ENCODE results near the gene CDH23.

CDH23 gene

DNA sequence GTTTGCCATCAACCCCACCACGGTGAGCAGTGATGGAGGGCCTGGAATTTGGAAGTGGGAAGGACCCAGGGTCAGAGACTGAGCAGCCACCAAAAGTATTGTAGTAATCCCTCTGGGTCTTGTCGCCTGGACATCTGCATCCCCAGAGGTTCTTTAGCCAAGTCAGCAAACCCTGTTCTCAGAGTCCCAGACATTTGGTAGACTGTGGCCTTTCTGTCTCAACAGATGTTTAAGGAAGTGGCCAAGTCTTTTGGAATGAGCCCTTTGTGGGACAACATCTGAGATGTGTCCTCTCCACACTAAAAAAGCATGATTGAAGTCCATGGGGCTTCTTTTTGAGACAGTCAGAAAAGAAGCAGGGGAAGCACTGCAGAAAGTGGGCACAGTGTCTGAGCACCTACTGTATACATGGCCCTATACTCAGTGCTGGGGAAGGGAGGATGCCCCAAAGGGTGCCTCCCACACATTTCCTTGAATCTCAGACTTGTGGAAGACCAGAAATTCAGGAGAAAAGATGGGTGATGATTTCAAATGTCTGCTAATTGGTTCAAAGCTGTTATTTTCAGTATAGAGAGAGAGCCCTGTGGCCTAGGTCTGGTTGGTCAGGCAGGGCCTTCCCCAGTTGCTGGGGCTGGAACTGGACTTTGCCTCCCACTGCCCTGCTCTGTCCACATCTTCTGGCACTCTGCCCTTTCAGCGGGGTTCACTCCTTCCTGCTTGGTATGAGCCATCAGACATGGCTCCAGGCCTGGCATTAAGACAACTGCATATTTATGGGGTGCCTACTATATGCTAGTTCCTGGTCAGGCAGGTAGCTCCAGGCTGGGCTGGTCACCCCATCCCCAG is 403.1 kb downstream of the CDH23 start:
- TF ChIP-seq SUZ12 (IDR thresholded peaks at IDR 0.05; ENCODE audit: extremely low read depth, insufficient read depth, insufficient read length), result no peak
- no peak for TF ChIP-seq YY1 (IDR thresholded peaks at IDR 0.05; ENCODE audit: insufficient read depth, insufficient read length)
- no peak for TF ChIP-seq ZNF274 (IDR thresholded peaks at IDR 0.05; ENCODE audit: low read depth, low read length)
- peaks cover 3% of the 10 kb centered on the region for H3K27me3 ChIP-seq (ENCODE audit: insufficient read depth, insufficient read length)
- H3K4me1 ChIP-seq (ENCODE audit: insufficient read depth, insufficient read length), result no peaks in the 10 kb centered on the region
- H3K9ac ChIP-seq (ENCODE audit: insufficient read length, low read depth), result no peak overlapping the region
- no peak for DNase-seq (ENCODE audit: low read depth, low spot score)
- H3K4me3 ChIP-seq (ENCODE audit: insufficient read length, low read depth), result no peak overlapping the region
- H3K9me3 ChIP-seq (ENCODE audit: insufficient read depth, low read length), result no peaks in the 10 kb centered on the region
- H3K36me3 ChIP-seq (ENCODE audit: insufficient read depth, insufficient read length, low read length), result no peaks in the 10 kb centered on the region

DNA sequence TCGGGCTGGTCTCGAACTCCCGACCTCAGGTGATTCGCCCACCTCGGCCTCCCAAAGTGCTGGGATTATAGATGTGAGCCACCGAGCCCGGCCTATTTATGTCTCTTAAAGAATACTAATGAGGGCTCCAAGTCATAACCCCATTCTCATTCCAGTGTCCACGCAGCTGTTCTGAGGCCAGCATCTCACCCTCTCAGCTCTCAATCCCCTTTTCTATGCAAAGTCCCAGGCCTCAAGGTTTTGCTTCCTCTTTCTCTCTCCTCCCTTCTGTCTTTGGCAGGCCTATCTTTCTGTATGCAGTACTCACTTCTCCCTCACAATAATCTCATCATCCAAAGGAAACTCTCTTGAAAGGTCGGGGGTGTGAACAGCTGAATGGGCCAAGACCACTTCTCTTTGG is 404.6 kb downstream of the CDH23 start:
- TF ChIP-seq ZNF274 (IDR thresholded peaks at IDR 0.05; ENCODE audit: low read depth, low read length) (no peak), SUZ12 (IDR thresholded peaks at IDR 0.05; ENCODE audit: extremely low read depth, insufficient read depth, insufficient read length) (no peak), YY1 (IDR thresholded peaks at IDR 0.05; ENCODE audit: insufficient read depth, insufficient read length) (no peak)
- Histone ChIP-seq H3K4me3 (ENCODE audit: insufficient read length, low read depth) (no peak overlapping the region), H3K9ac (ENCODE audit: insufficient read length, low read depth) (no peak overlapping the region), H3K36me3 (ENCODE audit: insufficient read depth, insufficient read length, low read length) (no peaks in the 10 kb centered on the region), H3K27me3 (ENCODE audit: insufficient read depth, insufficient read length) (peaks cover 4% of the 10 kb centered on the region), H3K9me3 (ENCODE audit: insufficient read depth, low read length) (no peaks in the 10 kb centered on the region), H3K4me1 (ENCODE audit: insufficient read depth, insufficient read length) (no peaks in the 10 kb centered on the region)
- no peak for DNase-seq (ENCODE audit: low read depth, low spot score)

DNA sequence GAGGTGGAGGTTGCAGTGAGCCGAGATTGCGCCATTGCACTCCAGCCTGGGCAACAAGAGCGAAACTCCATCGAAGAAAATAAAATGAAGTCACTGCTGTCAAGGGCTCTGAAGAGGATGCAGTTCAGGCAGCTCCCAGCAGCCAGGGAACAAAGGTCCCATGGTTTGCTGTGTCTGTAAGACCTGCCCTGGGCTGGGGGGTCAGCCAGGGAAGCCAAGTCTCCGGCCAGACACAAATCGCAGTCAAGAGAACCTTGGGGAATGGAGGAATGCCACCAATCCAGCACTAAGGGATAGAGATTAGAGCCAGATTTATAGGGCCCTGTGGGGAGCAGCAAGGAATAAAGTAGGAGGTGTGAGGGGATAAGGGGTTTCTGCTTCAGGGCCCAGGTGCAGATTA is 405.5 kb downstream of the CDH23 start:
- H3K27me3 ChIP-seq (ENCODE audit: insufficient read depth, insufficient read length), result peaks cover 4% of the 10 kb centered on the region
- TF ChIP-seq ZNF274 (IDR thresholded peaks at IDR 0.05; ENCODE audit: low read depth, low read length) (no peak), YY1 (IDR thresholded peaks at IDR 0.05; ENCODE audit: insufficient read depth, insufficient read length) (no peak)

DNA sequence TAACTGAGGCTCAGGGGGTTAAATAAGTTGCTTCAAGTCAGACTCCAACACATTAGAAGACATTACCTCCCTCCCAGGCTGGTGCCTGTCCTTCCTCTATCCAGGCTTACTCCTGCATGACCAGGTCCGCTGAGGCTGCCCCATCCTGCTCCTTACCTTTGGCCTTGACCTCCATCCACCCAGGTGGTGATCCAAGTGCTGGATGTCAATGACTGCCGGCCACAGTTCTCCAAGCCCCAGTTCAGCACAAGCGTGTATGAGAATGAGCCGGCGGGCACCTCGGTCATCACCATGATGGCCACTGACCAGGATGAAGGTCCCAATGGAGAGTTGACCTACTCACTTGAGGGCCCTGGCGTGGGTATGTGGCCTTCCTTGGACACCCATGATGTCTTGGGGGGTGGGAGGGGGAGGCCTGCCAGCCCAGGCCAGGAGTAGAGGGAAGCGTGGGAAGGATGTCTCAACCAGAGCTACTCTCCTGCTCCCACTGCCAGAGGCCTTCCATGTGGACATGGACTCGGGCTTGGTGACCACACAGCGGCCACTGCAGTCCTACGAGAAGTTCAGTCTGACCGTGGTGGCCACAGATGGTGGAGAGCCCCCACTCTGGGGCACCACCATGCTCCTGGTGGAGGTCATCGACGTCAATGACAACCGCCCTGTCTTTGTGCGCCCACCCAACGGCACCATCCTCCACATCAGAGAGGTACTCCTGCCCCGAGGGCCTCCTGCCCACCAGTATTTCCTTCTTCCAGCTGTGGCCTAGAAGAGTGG is 406.2 kb downstream of the CDH23 start:
- Histone ChIP-seq H3K9me3 (ENCODE audit: insufficient read depth, low read length) (no peaks in the 10 kb centered on the region), H3K4me1 (ENCODE audit: insufficient read depth, insufficient read length) (no peaks in the 10 kb centered on the region), H3K36me3 (ENCODE audit: insufficient read depth, insufficient read length, low read length) (no peaks in the 10 kb centered on the region), H3K27me3 (ENCODE audit: insufficient read depth, insufficient read length) (peaks cover 4% of the 10 kb centered on the region), H3K4me3 (ENCODE audit: insufficient read length, low read depth) (no peak overlapping the region), H3K9ac (ENCODE audit: insufficient read length, low read depth) (no peak overlapping the region)
- DNase-seq (ENCODE audit: low read depth, low spot score), result no peak
- TF ChIP-seq YY1 (IDR thresholded peaks at IDR 0.05; ENCODE audit: insufficient read depth, insufficient read length), result no peak
- no peak for TF ChIP-seq ZNF274 (IDR thresholded peaks at IDR 0.05; ENCODE audit: low read depth, low read length)
- no peak for TF ChIP-seq SUZ12 (IDR thresholded peaks at IDR 0.05; ENCODE audit: extremely low read depth, insufficient read depth, insufficient read length)

More for the DNA sequence above, 405.5 kb downstream of the CDH23 start:
- Histone ChIP-seq H3K4me1 (ENCODE audit: insufficient read depth, insufficient read length) (no peaks in the 10 kb centered on the region), H3K36me3 (ENCODE audit: insufficient read depth, insufficient read length, low read length) (no peaks in the 10 kb centered on the region), H3K9me3 (ENCODE audit: insufficient read depth, low read length) (no peaks in the 10 kb centered on the region), H3K9ac (ENCODE audit: insufficient read length, low read depth) (no peak overlapping the region), H3K4me3 (ENCODE audit: insufficient read length, low read depth) (no peak overlapping the region)
- DNase-seq (ENCODE audit: low read depth, low spot score), result no peak

DNA sequence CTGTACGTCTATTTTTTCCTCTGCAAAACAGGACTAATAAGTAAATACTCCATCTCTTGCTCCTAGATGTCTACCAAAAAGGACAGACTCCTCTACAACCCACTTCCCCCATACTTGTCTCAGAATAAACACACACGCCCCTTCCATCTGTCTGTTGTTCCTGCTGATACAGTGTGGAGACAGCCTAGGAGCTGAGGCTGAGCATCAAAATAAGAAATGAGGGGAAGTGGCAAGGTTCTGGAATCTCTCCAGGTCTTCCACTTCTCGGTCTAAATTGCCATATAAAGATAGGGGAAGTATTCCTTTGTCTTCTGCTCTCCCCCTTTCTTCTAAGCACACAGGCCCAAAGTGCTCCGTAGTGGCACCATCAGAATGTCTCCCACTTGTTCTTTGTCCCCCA is 407.4 kb downstream of the CDH23 start:
- H3K9ac ChIP-seq (ENCODE audit: insufficient read length, low read depth), result no peak overlapping the region
- no peak for DNase-seq (ENCODE audit: low read depth, low spot score)
- TF ChIP-seq YY1 (IDR thresholded peaks at IDR 0.05; ENCODE audit: insufficient read depth, insufficient read length) (no peak), ZNF274 (IDR thresholded peaks at IDR 0.05; ENCODE audit: low read depth, low read length) (no peak)

DNA sequence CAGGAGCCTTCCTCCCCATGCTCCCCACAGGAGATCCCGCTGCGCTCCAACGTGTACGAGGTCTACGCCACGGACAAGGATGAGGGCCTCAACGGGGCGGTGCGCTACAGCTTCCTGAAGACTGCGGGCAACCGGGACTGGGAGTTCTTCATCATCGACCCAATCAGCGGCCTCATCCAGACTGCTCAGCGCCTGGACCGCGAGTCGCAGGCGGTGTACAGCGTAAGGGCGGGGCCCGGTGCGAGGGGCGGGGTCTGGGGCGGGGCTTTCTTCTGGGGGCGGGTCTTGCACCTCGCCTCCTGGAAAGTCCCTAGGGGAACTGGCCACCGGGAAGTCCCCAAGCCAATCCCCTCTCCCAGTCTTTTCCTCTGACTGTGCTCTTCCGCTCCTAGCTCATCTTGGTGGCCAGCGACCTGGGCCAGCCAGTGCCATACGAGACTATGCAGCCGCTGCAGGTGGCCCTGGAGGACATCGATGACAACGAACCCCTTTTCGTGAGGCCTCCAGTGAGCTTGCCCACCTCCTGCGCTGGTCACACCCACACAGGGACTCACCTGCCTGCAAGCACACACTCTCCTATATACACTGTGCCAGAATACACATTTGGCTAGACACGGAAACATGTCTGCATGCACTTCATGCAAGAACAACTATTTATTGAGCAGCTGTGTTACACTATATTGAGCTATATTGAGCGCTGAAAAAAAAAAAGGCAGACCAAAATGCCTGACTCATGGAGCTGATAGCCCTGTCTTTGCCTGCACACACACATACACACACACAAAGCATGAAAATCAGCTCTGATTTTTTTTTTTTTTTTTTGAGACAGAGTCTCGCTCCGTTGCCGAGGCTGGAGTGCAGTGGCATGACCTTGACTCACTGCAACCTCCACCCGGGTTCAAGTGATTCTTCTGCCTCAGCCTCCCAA is 409.3 kb downstream of the CDH23 start:
- DNase-seq (ENCODE audit: low read depth, low spot score), result no peak
- Histone ChIP-seq H3K4me3 (ENCODE audit: insufficient read length, low read depth) (no peak overlapping the region), H3K9me3 (ENCODE audit: insufficient read depth, low read length) (no peaks in the 10 kb centered on the region)

More for the DNA sequence above, 407.4 kb downstream of the CDH23 start:
- peaks cover 4% of the 10 kb centered on the region for H3K27me3 ChIP-seq (ENCODE audit: insufficient read depth, insufficient read length)
- no peaks in the 10 kb centered on the region for H3K4me1 ChIP-seq (ENCODE audit: insufficient read depth, insufficient read length)
- H3K9me3 ChIP-seq (ENCODE audit: insufficient read depth, low read length), result no peaks in the 10 kb centered on the region
- no peaks in the 10 kb centered on the region for H3K36me3 ChIP-seq (ENCODE audit: insufficient read depth, insufficient read length, low read length)
- no peak overlapping the region for H3K4me3 ChIP-seq (ENCODE audit: insufficient read length, low read depth)

More for the DNA sequence above, 409.3 kb downstream of the CDH23 start:
- no peak overlapping the region for H3K9ac ChIP-seq (ENCODE audit: insufficient read length, low read depth)
- H3K36me3 ChIP-seq (ENCODE audit: insufficient read depth, insufficient read length, low read length), result no peaks in the 10 kb centered on the region
- TF ChIP-seq SUZ12 (IDR thresholded peaks at IDR 0.05; ENCODE audit: extremely low read depth, insufficient read depth, insufficient read length) (no peak), ZNF274 (IDR thresholded peaks at IDR 0.05; ENCODE audit: low read depth, low read length) (no peak), YY1 (IDR thresholded peaks at IDR 0.05; ENCODE audit: insufficient read depth, insufficient read length) (no peak)
- no peaks in the 10 kb centered on the region for H3K4me1 ChIP-seq (ENCODE audit: insufficient read depth, insufficient read length)
- peaks cover 4% of the 10 kb centered on the region for H3K27me3 ChIP-seq (ENCODE audit: insufficient read depth, insufficient read length)

Data from NT2/D1 (cell line).